GM13976 (cell line): ENCODE results near the gene MEN1.
A peak's percentile ranks its signal among the peaks of the same experiment; 100 is the strongest.
"Not testable (repeated sequence)": the region's sequence is repeated elsewhere in the genome, so short reads cannot be mapped to it uniquely, and the experiment has no call there.

ENCODE experiments used
- DNase-seq: peaks from one replicate; pipeline ENCODE4 v3.0.0; 2012; ENCODE audit warnings: low spot score
- in situ Hi-C: fragments of 300-500 bp; cut with MboI; formaldehyde crosslinking; loops from one replicate; pipeline ENCODE4 v1.12.0; 2022; ENCODE audit warnings: low sequenced_read_pairs, mixed read lengths, inconsistent platforms; ENCODE audit not compliant: unreplicated experiment
- TF ChIP-seq, protein P1 (sequence below): IDR thresholded peaks from 2 replicates; pipeline ENCODE4 v1.5.1; 2012; ENCODE audit warnings: borderline replicate concordance, mild to moderate bottlenecking; ENCODE audit not compliant: insufficient read depth; ENCODE audit errors: extremely low read depth, missing control alignments, control extremely low read depth

MEN1 gene

DNA sequence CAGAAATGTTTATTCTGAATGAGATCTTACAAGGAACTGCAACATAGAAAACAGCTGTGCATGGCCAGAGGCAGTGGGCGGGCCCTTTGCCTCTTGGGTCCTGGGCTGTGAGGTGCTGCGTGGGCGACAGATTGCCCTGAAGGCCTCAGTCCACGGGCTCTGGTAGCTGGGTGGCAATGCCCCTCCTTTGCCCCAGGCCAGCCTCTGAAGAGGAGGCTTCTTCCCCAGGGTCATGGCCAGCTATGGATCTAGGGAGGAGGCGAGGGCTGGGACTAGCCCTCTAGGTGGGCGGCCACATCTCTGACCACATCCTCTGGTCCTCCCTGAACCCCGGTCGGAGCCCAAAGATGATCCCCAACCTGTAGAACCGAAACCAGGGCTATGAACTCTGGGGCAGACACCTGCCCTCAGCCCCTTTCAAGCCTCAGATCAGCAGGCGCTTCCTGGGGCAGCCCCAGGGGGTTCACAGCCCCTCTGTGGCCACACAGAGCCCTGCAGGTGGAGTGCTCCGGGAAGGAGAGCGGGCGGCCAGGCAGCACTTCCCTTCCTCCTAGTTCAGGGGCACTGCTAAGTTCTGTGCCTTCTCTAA, 40.7 kb upstream of the MEN1 start:
- TF ChIP-seq, protein P1, sequence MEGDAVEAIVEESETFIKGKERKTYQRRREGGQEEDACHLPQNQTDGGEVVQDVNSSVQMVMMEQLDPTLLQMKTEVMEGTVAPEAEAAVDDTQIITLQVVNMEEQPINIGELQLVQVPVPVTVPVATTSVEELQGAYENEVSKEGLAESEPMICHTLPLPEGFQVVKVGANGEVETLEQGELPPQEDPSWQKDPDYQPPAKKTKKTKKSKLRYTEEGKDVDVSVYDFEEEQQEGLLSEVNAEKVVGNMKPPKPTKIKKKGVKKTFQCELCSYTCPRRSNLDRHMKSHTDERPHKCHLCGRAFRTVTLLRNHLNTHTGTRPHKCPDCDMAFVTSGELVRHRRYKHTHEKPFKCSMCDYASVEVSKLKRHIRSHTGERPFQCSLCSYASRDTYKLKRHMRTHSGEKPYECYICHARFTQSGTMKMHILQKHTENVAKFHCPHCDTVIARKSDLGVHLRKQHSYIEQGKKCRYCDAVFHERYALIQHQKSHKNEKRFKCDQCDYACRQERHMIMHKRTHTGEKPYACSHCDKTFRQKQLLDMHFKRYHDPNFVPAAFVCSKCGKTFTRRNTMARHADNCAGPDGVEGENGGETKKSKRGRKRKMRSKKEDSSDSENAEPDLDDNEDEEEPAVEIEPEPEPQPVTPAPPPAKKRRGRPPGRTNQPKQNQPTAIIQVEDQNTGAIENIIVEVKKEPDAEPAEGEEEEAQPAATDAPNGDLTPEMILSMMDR: no peak
- peak; percentile 88 for DNase-seq
- in situ Hi-C loops: no loop called here

DNA sequence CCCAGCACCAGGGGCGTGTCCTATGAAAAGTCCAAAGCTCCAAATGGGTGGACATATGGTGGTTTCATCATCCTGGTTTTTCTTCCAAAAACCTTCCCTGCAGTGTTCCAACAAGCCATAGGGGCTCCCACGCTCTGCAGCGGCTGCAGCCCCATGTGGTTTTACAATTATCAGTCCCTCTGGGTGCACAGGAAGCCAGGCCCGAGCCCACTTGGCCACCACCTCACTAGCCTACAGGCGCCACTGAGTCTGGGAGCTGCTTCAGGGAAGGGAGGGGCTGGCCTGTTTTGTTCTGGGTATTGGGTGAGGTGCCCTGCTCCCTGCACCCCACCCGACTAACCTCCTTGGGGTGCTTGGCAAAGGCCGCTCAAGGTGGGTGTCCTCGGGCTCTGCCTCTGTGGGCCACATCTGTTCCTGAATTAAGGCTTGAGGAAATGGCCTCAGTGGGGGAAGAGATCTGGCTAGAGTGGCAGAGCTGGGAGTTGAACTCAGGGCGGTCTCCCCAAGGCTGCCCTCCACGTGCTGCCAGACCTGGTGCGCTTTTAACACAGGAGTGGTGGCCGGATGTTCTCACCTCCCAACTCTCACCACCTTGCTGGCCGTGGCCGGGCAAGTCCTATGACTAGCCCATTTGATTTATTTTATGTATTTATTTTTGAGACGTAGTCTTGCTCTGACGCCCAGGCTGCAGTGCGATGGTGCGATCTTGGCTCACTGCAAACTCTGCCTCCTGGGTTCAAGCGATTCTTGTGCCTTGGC, 39.4 kb upstream of the MEN1 start:
- TF ChIP-seq, protein P1: no peak
- in situ Hi-C loops: loop anchor here (5.0 kb wide), 1 partner anchor 43 kb away; no protein-coding TSS in a partner anchor

DNA sequence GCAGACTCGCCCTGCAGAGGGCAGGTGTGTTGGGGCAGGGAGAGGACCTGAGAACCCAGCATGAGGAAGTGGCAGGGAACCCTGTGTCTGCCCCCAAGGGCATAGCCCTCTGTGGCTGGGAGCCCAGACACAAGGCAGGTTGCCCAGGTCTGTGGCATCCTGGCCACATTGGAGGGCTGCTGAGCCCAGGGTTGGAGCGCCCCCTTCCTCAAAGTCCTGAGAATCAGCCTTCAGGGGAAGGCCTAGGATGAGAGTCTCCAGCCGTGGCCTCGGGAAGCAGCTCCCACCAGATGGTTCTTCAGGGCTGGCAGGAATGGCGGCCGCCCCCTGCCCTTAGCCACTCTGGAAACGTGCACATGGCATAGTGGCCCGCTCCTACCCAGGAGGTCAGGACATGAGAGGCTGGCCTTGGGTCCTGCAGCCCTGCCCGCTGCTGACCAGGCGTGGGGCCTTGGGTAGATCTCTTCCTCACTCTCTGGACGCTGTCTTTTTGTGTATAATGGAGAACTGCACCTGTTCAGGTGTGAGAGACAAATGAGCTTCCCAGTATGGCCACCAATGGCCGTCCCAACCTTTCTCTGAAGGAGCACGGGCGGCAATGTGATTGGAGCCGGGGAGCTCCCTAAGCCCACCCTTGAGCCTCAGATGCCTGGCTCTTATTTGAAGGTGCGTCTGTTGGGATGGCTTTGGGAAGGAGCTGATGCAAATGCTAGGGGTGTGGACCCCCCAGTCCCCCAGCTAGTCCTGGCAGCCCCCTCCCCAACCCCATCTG, 38.7 kb upstream of the MEN1 start:
- in situ Hi-C loops: loop anchor here (5.0 kb wide), 1 partner anchor 43 kb away; no protein-coding TSS in a partner anchor
- TF ChIP-seq, protein P1: peak; percentile 14
- DNase-seq: no peak

More for the DNA sequence above, 39.4 kb upstream of the MEN1 start:
- no peak for DNase-seq

DNA sequence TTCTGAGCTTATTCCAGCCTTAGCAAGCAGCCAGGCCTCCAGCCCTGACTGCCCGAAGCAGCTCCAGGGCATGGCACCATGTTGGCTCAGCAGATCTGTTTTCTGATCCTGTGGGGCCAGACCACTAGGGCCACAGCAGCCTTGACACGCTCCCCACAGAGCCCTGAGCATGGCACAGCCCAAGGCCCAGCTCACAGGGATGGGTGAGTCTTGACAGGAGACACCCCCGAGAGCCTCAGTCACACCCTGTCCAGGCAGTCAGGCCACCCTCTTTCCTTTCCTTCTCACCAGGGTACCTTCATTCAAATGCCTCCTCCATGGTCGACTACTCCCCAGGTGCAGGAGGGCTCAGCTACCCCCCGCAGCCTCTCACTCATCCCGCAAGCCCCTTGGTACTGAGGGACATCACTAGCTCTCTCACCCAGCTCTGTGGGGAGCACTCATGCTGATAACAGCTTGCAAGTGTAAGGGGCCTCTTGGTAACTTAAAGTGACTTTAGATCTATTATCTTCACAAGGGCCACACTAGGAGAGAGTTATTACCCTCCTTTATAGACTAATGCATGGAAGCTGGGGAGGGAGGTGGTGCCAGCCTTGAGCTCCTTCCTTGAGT, 38.0 kb upstream of the MEN1 start:
- in situ Hi-C loops: loop anchor here (5.0 kb wide), 1 partner anchor 44 kb away; no protein-coding TSS in a partner anchor

DNA sequence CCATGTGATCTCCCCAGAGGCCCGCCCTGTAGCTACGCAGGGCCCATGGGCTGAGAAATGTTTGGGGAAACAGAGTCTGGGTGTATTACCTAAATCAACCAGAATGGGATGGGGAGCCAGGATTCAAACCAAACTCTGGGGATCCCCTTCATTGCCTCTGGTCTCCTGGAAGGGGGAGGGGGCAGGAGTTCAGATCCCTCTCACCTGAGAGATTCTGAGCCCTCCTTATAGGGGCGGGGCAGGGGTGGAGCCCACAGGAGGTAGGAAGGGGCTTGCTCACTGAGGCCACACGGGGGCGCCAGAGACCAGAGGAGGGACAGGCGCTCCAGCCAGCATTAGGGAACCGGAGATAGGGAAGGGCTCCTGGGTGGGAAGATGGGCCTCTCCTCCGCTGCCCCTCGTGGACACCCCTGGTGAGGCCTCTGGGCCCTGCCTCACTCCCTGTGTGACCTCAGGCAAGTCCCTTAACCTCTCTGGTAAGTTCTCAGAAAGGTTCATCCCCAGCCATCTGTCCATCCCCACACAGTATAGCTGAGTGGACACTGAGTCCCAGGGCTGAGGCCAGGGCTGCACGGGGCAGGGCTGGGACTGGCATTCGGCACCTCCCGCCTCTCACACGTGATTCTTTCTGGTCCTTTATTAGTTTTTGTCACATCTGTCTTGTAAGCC, 36.8 kb upstream of the MEN1 start:
- peak; percentile 90 for DNase-seq
- TF ChIP-seq, protein P1: peak; percentile 95
- in situ Hi-C loops: loop anchor here (5.0 kb wide), 1 partner anchor 45 kb away; no protein-coding TSS in a partner anchor

More for the DNA sequence above, 38.0 kb upstream of the MEN1 start:
- TF ChIP-seq, protein P1: no peak
- DNase-seq: no peak

DNA sequence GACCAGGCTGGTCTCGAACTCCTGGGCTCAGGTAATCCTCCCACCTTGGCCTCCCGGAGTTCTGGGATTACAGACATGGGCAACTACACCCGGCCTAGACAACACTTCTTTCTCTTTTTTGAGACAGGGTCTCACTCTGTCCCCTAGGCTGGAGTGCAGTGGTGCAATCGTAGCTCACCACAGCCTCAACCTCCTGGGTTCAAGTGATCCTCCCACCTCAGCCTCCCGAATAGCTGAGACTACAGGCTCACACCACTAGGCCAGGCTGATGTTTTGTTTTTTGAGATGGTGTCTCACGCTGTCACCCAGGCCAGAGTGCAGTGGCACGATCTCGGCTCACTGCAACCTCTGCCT, 35.4 kb upstream of the MEN1 start:
- in situ Hi-C loops: loop anchor here (5.0 kb wide), 1 partner anchor 47 kb away; no protein-coding TSS in a partner anchor

More for the DNA sequence above, 35.4 kb upstream of the MEN1 start:
- not testable (repeated sequence) for DNase-seq
